ENCODE measurements around the gene SPI1.

DNA sequence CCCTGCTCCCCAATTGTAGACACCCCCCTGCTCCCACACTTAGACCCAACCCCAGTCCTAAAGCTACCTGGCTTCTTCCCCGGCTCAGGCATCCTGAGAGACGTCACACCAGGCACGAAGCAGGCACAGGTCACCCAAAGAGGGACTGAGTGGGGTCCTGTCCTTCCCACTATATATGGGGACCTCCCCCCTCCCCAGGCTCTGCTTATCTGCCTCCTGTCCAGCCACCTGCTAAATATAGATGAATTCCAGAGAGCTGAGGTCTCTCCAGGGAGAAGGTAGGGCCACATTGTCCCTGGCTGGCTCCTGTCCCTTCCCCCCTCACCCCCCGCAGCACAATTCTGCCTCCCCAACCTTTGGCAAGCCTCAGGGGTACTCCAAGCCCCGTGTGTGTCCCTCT lies 25.8 kb downstream of the SPI1 start, which contains the start of gene MYBPC3:
- TF ChIP-seq, protein P1, sequence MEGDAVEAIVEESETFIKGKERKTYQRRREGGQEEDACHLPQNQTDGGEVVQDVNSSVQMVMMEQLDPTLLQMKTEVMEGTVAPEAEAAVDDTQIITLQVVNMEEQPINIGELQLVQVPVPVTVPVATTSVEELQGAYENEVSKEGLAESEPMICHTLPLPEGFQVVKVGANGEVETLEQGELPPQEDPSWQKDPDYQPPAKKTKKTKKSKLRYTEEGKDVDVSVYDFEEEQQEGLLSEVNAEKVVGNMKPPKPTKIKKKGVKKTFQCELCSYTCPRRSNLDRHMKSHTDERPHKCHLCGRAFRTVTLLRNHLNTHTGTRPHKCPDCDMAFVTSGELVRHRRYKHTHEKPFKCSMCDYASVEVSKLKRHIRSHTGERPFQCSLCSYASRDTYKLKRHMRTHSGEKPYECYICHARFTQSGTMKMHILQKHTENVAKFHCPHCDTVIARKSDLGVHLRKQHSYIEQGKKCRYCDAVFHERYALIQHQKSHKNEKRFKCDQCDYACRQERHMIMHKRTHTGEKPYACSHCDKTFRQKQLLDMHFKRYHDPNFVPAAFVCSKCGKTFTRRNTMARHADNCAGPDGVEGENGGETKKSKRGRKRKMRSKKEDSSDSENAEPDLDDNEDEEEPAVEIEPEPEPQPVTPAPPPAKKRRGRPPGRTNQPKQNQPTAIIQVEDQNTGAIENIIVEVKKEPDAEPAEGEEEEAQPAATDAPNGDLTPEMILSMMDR (IDR thresholded peaks at IDR 0.05): no peak
- no peak for TF ChIP-seq EZH2 (IDR thresholded peaks at IDR 0.05; ENCODE audit: borderline replicate concordance, insufficient read depth, low read depth, low read length, poor library complexity, severe bottlenecking)

Measured in B cell (primary cell).